Measurements from ENCODE around the gene HACD4.

The HACD4 gene, protein sequence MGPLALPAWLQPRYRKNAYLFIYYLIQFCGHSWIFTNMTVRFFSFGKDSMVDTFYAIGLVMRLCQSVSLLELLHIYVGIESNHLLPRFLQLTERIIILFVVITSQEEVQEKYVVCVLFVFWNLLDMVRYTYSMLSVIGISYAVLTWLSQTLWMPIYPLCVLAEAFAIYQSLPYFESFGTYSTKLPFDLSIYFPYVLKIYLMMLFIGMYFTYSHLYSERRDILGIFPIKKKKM

DNA sequence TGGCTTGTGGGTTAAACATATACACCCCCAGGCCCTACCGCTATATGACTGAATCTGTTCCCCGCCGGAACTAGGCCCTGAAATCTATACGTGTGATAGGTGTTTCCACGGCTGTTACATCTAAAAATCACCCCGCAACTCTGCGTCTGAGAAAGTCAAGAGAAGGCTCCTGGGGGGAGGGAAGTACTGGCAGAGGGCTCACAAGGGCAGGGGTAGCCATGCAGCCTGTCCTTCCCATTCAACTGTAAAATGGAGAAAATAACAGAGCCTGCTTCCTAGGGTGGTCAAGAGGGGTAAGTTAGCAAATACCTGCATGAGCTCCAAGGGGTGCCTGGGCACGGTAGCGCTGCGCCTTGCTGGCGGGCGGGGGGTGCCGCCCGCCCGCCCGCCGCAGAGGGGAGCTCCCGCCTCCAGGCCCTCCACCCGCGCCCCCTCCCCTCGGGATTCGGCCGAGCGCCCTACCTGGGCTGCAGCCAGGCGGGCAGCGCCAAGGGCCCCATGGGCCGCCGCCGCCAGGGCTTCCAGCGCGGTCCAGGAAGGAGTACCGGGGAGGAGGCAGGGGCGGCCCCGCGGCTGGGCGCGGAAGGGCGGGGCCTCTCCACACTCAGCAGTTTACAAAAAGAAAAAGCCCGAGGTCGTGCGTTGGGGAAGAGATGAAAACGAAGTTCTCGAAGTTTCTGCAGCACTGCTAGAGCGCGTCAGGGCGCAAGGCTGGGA is at the start of gene HACD4:
Gene HACD4 (minus strand): TSS at position 550 of the 717 bp plus-strand sequence. CDS start 50 bp downstream, at position 500.
- no peak for DNase-seq (ENCODE audit: low read depth)

DNA sequence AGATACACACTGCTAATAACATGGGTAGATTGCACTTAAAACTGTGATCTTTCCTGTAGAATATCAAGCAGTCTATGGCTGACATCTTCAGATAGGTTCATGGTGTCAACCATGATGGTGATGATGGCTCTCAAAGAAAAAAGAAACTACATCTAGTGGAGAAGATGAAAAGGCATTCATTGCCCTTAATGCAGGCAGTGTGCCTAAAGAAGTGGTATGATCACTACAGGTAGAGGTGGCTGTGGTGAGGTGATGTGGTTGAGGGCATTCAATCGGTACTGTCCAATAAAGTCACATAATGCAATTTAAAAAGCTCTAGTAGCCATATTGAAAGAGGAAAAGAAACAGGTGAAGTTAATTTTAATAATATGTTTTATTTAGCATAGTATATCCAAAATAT is 49.4 kb upstream of the HACD4 start:
- DNase-seq (ENCODE audit: low read depth): no peak

DNA sequence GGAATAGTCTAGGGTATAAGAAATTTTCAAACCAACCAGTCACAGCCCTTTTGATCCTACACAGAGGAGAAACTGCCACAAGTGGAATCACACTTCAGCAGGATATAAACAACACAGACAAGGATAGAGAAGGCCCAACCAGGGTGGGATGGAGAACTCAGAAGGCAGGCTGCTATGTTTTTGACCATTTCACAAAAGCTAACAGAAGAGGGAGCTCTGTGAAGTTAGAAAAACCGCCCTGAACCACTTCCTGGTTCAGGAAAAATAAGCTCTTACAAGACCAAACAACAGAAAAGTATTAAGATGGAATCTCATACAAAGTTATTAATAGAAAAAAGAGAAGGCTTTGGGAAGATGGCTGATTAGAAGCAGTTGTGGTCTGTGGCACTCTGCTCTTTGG is 47.3 kb upstream of the HACD4 start:
- no peak for DNase-seq (ENCODE audit: low read depth)

DNA sequence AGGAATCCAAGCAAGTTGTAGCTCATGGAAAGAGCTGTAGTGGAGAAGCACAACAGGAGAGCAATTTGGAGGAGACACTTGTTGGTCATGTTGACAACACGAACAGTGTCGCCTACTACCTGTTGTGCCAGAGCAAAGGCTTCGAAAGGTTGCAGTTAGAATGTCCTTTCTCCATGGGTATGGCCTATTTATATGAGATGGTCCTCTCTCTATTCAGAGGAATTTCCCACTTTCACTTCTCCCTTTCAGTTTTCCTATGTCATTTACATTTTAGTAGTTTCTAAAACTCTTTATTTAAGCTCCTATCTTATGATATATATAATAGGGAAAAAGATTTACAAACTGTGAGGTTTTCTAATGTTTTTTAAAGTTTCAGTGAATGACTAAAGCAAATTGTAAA is 46.3 kb upstream of the HACD4 start, which contains the start of gene IFNB1:
Gene IFNB1 (minus strand): TSS at position 162 of the 400 bp plus-strand sequence. CDS start 73 bp downstream, at position 89.
- no peak for DNase-seq (ENCODE audit: low read depth)

DNA sequence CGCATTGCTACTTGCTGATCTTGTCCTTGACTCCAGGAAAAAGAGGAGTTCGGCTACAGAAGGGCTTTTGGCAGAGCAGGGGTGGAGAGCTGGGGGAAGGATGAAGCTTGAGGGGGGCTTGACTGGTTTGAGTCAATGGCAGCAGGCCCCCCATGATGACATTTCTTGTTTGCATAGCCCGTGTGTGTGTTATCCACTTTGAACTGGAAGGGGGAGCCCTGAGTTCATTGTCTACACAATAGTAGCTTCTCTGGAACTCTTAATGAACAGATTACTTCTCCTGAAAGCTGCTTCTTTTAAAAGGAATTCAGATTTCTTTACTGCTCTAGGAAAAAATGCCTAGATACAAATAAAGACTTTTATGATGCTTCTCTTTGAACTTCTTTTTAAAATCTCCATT is 44.0 kb upstream of the HACD4 start:
- DNase-seq (ENCODE audit: low read depth): no peak

DNA sequence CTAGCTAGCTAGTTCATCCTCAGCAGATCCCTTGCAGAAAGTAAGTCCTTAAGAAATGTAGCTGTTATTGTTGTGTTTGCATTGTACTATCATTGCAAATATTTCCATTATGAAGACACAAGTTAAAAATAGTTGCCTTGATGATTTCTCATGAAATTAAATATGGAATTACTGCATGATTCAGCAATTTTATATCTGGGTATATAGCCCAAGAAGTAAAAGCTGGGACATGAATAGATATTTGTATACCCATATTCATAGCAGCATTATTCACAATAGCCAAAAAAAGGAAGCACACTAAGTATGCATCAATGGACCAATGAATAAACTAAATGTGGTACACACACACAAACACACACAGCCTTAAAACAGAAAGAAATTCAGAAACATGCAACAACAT is 39.5 kb upstream of the HACD4 start:
- DNase-seq (ENCODE audit: low read depth): no peak

DNA sequence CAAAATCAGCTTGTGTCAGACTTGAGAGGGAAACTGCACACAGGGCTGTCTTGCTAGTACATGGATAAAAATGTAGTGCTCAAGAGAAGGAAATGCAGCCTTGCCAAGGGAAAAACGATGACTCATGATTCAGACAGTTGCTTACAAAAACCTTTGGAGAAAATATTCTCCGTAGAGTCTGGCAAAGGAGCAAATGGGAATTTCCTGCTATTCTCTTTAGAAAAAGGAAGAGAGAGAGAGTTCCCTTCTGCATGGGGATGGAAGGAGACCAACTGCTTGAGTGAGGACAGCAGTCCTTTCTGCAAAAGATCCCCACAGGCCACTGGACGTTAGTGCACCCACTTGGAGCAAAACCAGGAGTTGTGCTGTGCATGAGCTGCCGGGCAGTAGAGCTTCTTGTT is 38.7 kb upstream of the HACD4 start:
- peak; percentile 90 for DNase-seq (ENCODE audit: low read depth)

DNA sequence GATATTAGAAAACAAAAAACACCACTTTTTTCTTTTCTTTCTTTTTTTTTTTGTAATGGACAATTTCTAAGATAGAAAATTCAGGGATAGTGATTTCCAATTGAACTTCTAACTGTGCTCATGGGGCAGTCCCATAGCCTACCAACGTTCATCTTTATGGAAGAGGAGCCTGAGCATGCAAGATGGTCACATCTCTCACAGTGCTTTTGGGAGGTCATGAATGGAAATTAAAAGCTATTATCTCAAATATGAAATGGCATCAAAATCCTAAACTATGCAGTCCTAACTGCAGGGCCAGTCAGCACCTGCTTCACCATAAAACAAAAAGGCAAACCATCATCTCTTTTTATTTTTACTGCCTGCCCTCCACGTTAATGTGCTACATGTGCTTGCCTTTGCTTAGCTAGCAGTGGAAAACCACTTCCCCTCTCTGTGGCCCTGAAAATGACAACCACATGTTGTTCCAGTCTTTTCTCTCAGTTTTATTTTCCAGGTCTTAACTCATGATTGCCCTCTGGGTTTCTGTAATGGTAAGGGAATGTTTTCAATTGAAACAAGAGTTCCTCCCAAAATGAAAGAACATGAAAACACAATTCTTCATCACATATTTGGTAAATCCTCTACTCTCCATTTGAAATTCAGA is 29.6 kb upstream of the HACD4 start:
- DNase-seq (ENCODE audit: low read depth): peak; percentile 62

DNA sequence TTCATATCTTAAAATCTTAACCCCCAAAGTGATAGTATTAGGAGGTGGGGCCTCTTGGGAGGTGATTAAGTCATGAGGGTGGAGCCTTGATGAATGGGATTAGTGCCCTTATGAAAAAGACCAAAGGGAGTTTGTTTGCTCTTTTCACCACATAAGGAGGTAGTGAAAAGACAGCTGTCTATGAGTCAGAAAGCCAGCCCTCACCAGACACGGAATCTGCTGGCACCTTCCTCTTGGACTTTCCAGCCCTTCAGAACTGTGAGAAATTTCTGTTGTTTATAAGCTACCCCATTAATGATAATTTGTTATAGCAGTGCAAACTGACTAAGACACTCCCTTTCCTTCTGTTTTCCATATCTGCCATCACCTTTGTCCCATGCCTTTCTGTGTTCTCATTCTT is 25.5 kb upstream of the HACD4 start:
- peak; percentile 25 for DNase-seq (ENCODE audit: low read depth)

DNA sequence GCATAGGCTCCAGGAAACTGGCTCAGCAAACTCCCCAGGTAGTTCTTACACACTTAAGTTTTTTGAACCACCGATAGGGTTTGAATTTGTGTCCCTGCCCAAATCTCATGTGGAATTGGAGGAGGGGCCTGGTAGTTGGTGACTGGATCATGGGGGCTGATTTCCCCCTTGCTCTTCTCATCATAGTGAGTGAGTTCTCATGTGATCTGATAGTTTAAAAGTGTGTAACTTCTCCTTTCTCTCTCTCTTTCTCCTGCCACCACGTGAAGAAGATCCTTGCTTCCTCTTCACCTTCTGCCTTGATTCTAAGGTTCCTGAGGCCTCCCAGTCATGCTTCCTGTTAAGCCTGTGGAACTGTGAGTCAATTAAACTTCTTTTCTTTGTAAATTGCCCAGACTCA is 22.4 kb upstream of the HACD4 start:
- DNase-seq (ENCODE audit: low read depth): no peak

DNA sequence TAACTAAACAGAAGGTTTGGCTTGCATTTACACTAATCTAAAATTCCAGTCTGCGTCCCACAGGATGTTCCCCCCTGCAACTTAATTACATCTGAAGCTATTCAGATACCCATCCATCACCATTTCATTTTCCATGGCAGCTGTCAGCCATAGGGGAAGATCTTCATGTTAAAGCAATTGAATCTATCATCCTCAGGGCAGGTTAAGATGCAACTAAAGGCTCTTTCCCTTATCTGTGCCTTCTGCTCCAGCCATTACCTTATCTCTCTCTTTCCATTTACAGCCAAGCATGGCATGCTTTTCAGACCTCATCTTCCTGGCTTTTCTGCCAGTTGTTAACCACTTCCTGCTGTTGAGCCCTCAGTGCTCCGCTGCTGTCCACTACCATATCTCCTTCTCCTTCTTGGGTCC is 15.8 kb upstream of the HACD4 start:
- DNase-seq (ENCODE audit: low read depth): no peak

DNA sequence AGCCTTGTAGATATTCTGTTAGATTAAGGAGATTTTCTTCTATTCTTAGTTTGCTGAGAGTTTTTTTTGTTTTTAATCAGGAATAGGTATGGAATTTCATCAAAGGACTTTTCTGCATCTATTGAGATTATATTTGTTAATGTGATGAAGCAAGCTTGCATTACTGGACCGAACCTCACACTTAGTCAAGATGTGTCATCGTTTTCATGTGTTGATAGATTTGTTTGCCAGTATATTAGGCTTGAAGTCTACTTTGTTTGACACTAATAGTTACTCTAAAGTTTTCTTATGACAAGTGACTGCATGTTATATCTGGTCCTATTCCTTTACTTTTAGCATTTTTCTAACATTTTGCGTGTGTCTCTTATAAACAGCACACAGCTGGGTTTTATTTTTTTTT is 12.4 kb upstream of the HACD4 start:
- no peak for DNase-seq (ENCODE audit: low read depth)

DNA sequence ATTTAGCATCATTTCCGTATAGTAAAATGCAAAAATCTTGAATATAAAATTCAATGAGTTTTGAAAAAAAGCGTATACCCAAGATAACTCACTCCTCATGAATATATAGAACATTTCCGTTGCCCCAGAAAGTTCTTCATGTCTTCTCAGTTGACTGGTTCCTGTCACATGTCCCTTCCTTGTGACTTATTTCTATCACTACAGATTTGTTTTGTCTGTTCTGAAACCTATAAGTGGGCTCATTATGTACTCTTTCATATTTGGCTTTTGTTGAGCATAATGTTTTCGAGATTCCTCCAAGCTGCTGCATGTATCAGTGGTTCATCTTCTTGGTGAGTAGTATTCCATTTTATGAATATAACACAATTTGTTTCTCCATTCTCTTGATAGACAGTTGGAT is 11.0 kb upstream of the HACD4 start:
- no peak for DNase-seq (ENCODE audit: low read depth)

DNA sequence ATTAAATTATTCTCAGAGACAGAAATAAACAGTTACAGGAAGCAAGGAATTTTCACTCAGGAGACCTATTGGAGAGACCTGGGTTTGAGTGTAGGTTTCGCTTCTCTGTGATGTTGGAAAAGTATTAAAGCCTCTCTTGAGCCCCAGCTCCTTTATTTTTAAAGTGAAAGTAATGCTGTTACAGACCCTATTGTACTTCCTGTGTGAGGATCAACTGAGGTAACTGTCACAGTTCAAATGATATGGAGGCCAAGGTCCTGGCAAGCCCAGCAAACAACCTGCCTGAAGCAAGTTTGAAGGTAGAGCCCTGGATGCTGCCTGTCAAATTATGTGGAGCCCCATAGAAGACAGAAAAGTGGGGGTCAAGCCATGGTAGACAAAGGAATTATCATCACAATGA is 7.9 kb upstream of the HACD4 start:
- no peak for DNase-seq (ENCODE audit: low read depth)

DNA sequence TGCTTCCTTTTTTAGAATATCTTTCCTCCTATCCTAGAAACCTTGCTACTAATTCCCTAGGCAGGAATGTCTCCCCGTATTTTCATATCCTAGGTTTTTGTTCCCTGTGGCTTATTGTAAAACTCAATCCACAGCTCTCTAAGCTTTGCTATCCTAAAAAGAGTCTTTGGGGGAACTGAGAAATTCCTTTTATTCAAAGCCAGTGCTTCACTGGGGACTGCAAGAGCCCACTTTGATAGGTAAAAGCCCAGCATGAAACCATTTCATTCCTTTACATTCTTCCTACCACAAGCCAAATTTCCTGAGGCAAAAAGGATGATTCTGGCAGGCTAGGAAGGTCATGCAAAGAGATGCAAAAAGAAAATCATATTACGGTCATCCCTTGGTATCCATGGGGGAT is 5.8 kb upstream of the HACD4 start:
- DNase-seq (ENCODE audit: low read depth): no peak

DNA sequence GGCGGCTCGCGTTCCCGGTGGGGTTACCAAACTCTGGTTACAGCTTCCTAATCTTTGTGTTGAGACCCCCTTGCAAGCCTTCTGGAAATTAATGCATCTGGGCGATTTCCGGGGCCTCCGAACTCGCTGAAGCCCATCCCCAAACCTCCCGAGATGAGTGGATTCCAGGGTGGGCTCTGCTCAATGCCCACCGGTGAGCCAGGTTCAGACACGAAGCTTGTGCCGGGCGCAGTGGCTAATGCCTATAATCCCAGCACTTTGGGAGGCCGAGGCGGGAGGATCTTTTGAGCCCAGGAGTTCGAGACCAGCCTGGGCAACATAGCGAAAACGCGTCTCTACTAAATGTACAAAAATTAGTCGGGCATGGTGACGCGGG is 356 bp upstream of the HACD4 start:
- DNase-seq (ENCODE audit: low read depth): no peak

DNA sequence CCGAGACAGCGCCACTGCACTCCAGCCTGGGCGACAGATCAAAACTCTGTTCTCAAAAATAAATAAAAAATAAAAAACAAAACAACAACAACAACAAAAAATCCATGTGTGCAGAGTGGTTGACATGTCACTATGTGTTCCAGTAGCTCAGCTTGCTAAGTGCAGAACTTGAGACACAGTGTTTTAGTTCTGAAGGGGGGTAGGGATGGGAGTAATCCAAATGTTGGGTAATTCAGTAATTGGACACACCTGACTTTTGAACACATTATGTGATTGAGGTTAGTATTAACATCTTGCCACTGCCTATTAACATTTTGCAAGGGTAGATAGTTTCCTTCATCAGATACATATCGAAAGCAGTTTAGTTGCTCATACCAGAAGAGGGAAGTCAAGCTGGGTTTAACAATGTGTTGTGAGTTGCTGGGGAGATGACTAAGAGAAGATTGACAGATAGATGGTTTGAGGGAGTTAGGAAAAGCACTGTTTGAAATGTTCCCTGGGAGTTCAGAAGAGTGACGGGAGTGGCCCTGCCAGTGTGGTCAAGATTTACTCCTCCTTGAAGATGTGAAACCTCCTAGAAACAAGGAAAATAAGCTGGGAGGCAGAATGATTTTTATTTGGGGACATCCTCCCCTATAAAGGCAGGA is 928 bp downstream of the HACD4 start:
- DNase-seq (ENCODE audit: low read depth): peak; percentile 43

DNA sequence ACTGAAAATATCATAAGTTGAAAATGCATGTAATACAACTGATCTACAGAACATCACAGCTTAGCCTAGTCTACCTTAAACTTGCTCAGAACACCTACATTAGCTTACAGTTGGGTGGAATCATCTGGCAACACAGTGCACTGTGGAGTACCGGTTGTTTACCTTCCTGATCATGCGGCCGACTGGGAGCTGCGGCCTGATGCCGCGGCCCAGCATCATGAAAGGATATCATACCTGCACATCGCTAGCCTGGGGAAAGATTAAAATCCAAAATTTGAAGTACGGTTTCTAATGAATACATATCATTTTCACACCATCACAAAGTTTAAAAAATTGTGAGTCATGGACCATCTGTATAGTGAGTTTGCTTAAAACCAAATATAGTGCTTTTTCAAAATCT is 1.8 kb downstream of the HACD4 start:
- DNase-seq (ENCODE audit: low read depth): no peak

DNA sequence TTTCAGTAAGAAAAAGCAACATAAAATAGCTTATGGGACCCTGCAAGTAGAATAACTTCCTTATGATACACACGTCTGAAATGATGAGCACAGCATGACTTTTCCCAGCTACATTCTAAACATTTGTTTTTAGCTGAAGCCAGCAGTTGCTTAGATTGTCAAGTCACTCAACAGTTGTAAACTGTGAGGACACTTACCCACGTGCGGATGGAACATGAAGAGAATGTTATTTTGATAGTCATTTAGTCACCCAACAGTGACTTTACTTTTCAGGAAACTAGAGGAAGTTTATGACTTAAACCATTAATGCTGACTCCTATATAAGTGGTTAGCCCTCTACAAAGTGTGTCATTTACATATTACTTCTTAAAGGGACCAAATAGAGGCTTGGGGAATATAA is 3.0 kb downstream of the HACD4 start:
- DNase-seq (ENCODE audit: low read depth): no peak

DNA sequence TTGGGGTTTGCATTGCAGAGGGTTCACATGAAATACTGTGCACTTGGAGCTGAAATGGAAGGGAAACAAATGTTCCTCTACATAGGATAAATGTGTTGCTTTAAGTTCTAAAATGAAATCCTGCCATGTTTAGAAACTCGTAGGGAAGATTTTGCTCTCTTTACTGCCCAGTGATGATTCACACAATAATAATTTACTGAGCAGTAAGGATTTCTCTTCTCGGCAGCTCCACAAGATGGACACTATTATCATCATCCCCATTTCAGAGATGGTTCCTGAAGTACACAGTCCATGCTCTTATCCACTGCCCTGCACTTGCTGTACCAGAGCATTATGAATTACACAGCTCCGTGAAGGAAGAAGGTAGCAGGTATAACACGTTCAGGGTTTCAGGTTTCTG is 4.1 kb downstream of the HACD4 start:
- no peak for DNase-seq (ENCODE audit: low read depth)

DNA sequence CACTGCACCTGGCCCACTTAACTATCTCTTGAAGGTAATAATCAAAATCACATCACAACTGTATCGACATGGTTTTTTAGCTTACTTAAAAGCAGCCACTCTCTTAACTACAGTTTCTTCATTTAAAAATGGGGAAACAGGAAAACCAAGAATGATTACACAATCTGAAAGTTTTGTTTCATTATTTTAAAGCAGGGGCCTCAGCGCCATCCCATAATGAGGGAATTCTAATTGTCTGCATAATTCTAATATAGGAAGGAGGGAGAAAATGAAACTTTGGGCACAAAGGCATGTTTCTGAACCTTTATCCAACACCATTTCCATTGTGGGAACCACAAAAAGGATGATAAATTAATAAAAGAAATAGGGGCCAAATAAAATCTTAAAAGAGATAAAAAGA is 7.6 kb downstream of the HACD4 start:
- DNase-seq (ENCODE audit: low read depth): no peak

DNA sequence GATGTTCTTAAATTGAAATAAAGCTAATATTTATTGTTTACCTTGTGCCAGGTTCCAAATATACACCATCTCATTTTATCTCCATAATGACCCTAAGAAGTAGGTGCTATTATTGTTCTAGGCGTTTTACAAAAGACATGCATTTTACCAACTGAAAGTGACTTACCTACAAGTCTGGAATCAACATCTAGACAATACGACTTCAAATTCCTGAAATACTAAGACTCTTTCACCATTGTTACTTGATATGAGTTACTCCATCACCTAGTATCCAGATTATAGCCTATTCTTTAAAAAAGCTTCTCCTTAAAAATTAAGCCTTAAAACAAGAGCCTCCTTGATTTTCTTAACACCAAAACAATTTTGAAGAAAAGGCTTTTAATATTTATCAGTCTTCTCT is 13.3 kb downstream of the HACD4 start:
- DNase-seq (ENCODE audit: low read depth): no peak

Data from stromal cell of bone marrow (primary cell).